K562 (cell line): ENCODE data around the gene KANK4. TPM values are rescaled to one million over a fixed set of nuclear protein-coding genes. Genes with fewer than 3 reads are reported as not detected.

Experiments used
- ATAC-seq: fragments of 200-7000 bp; cut with Tn5 transposase; 3 replicates; pipeline ENCODE4 v1.9.1; 2020; ENCODE audit warnings: moderate library complexity
- BruUV-seq: library from RNA; stranded (reverse); fragments of 400-500 nt; replicated peaks from 2 replicates; lab custom pipeline; 2021; lab: Mats Ljungman, UMichigan
- CTCF ChIA-PET: fragments of 300-600 bp; formaldehyde crosslinking; extraction: SDS; loops from one replicate; lab custom pipeline; 2021; ENCODE audit warnings: low intra/inter-chr PET ratio; lab: Yijun Ruan, JAX
- POLR2A ChIA-PET: fragments of 300-600, 350-650 bp; sonication (Branson Sonifier 250); formaldehyde crosslinking; extraction: SDS; loops from one replicate; lab custom pipeline; 2021; ENCODE audit warnings: antibody characterized with exemption, inconsistent platforms; lab: Yijun Ruan, JAX
- DNase-seq, 4 experiments: peaks; one replicate each; pipeline versions ENCODE4 v3.0.0 to v3.0.0-alpha.2; 2011 to 2018; ENCODE audit warnings: low spot score in 3 of 4, mixed read lengths in 3 of 4; ENCODE audit errors: extremely low read depth in 1 of 4
- FAIRE-seq: peaks from 2 replicates; lab custom pipeline; 2011; peaks lifted over from hg19 to GRCh38; lab: Jason Lieb, UNC
- H2AFZ ChIP-seq: 2 replicates; pipeline ENCODE4 v1.6.0; 2011; ENCODE audit warnings: low read depth, low read length, control low read depth, inconsistent platforms
- H3K27ac ChIP-seq: fragments of 200-600 bp; 3 replicates; pipeline ENCODE4 v1.8.0; 2011; ENCODE audit warnings: low read depth, mild to moderate bottlenecking, control low read depth, inconsistent platforms, low read length, moderate library complexity, mixed read lengths; ENCODE audit errors: extremely low read depth
- H3K27me3 ChIP-seq, 2 experiments: fragments of 300-600 bp in 1 of 2; 2 replicates in 1 of 2; 3 replicates in 1 of 2; pipeline versions ENCODE4 v1.6.0 to v1.8.0; 2011; ENCODE audit warnings: inconsistent platforms in 2 of 2, low read length in 2 of 2, mild to moderate bottlenecking in 1 of 2, mixed read lengths in 1 of 2, moderate library complexity in 1 of 2; ENCODE audit not compliant: control insufficient read depth in 2 of 2, insufficient read depth in 2 of 2
- H3K36me3 ChIP-seq: fragments of 300-600 bp; 3 replicates; pipeline ENCODE4 v1.8.0; 2011; ENCODE audit warnings: mild to moderate bottlenecking, low read length, inconsistent platforms; ENCODE audit not compliant: control insufficient read depth, insufficient read depth
- H3K4me1 ChIP-seq, 2 experiments: fragments of 200-600 bp in 1 of 2; replicated peaks in 1 of 2; 2 replicates in 1 of 2; 3 replicates in 1 of 2; pipeline versions ENCODE4 v1.5.1 to v1.8.0; 2011; ENCODE audit warnings: inconsistent platforms in 2 of 2, low read length in 2 of 2, mild to moderate bottlenecking in 1 of 2, mixed read lengths in 1 of 2, moderate library complexity in 1 of 2; ENCODE audit not compliant: control insufficient read depth in 2 of 2, insufficient read depth in 2 of 2
- H3K4me2 ChIP-seq: 2 replicates; pipeline ENCODE4 v1.6.1; 2011; ENCODE audit warnings: low read length, control low read depth, inconsistent platforms, mixed read lengths; ENCODE audit not compliant: insufficient read depth
- H3K4me3 ChIP-seq: fragments of 200-600 bp; sonication (generic), shearing (Covaris generic); 2 replicates; pipeline ENCODE4 v1.5.1; 2016; ENCODE audit warnings: control low read depth, inconsistent platforms
- H3K79me2 ChIP-seq: fragments of 200-600 bp; 3 replicates; pipeline ENCODE4 v1.8.0; 2011; ENCODE audit warnings: low read length, inconsistent platforms; ENCODE audit not compliant: control insufficient read depth, insufficient read depth
- H3K9ac ChIP-seq, 2 experiments: 2 replicates each; pipeline versions ENCODE4 v1.6.0 to v1.6.1; 2011; ENCODE audit warnings: low read depth in 2 of 2, low read length in 2 of 2, control low read depth in 1 of 2, inconsistent platforms in 1 of 2, mild to moderate bottlenecking in 1 of 2, mixed read lengths in 1 of 2; ENCODE audit not compliant: insufficient read depth in 1 of 2
- H3K9me1 ChIP-seq: one replicate; pipeline ENCODE4 v1.6.0; 2011; ENCODE audit warnings: inconsistent platforms, mild to moderate bottlenecking, low read length, moderate library complexity; ENCODE audit not compliant: control insufficient read depth, insufficient read depth
- H3K9me3 ChIP-seq: replicated peaks from 2 replicates; pipeline ENCODE4 v1.5.1; 2011; ENCODE audit warnings: low read depth, low read length, inconsistent platforms; ENCODE audit not compliant: control insufficient read depth, insufficient read depth
- H4K20me1 ChIP-seq: replicated peaks from 2 replicates; pipeline ENCODE4 v1.6.1; 2011; ENCODE audit warnings: low read length, inconsistent platforms, mixed read lengths; ENCODE audit not compliant: control insufficient read depth, insufficient read depth
- CBX2 ChIP-seq: fragments of 200-600 bp; sonication (generic); IDR thresholded peaks from one replicate; pipeline ENCODE4 v1.6.1; 2012; ENCODE audit warnings: mild to moderate bottlenecking, low read length, inconsistent platforms; ENCODE audit not compliant: insufficient read depth, poor library complexity, severe bottlenecking
- NCOA2 ChIP-seq, 2 experiments: fragments of 450-650 bp; IDR thresholded peaks; 2 replicates each; pipeline ENCODE4 v1.6.1; 2018; ENCODE audit warnings: mild to moderate bottlenecking in 2 of 2, moderate library complexity in 1 of 2; ENCODE audit not compliant: partially characterized antibody in 2 of 2
- ZBTB8A ChIP-seq: fragments of 450-650 bp; IDR thresholded peaks from 2 replicates; pipeline ENCODE4 v1.6.1; 2018; ENCODE audit warnings: mild to moderate bottlenecking, moderate library complexity; ENCODE audit not compliant: partially characterized antibody
- ZNF253 ChIP-seq: fragments of 250-450 bp; sonication (Bioruptor Pico); conservative IDR thresholded peaks from 2 replicates; pipeline ENCODE4 v1.6.1; 2021; ENCODE audit warnings: mild to moderate bottlenecking
- ZNF778 ChIP-seq: fragments of 450-650 bp; formaldehyde crosslinking; IDR thresholded peaks from 2 replicates; pipeline ENCODE4 v1.4.0; 2020; ENCODE audit warnings: mild to moderate bottlenecking, moderate library complexity
- WGBS: fragments of 100-300 bp; shearing (Covaris generic); methylation state at CpG from one replicate; pipeline ENCODE4 v1.1.6; 2016; ENCODE audit warnings: low coverage, mixed read lengths; ENCODE audit not compliant: insufficient coverage; ENCODE audit errors: missing lambda C conversion rate; 5-methylcytosine and 5-hydroxymethylcytosine counted together
- in situ Hi-C: fragments of 300-500 bp; cut with MboI; formaldehyde crosslinking; loops from 4 replicates; pipeline ENCODE4 v1.15.0; 2018; ENCODE audit warnings: inconsistent platforms, mixed read lengths
- intact Hi-C: fragments of 100-400 bp; cut with micrococcal nuclease; formaldehyde crosslinking; loops from 2 replicates; pipeline ENCODE4 v1.14.2; 2022
- polyA plus RNA-seq, 8 experiments: library from polyadenylated mRNA; depleted of rRNA in 4 of 8; stranded (reverse) in 5 of 8; unstranded in 3 of 8; fragments of >200 nt; fragmentation: Nextera tagmentation in 2 of 8; fragmentation: Illumina TruSeq in 1 of 8; extraction: Ambion mirVana in 2 of 8; extraction: Trizol in 1 of 8; gene quantifications; 2 replicates each; pipeline versions ENCODE4 v1.2.1 to v1.2.3, GENCODE V29; 2011 to 2014; ENCODE audit warnings: inconsistent platforms in 1 of 8, missing spikeins in 1 of 8
- total RNA-seq, 7 experiments: library from RNA; depleted of rRNA in 6 of 7; stranded (reverse); fragments of >200 nt in 6 of 7; fragmentation: Illumina TruSeq in 2 of 7; extraction: Trizol in 2 of 7; gene quantifications; 2 replicates each; pipeline versions ENCODE4 v1.2.1 to v1.2.3, GENCODE V29; 2011 to 2021; ENCODE audit warnings: low replicate concordance in 1 of 7
- TF ChIP-seq, protein P1 (sequence below): fragments of 250-450 bp; sonication (Bioruptor Pico); IDR thresholded peaks from 2 replicates; pipeline ENCODE4 v1.8.0; 2022; ENCODE audit warnings: inconsistent platforms, mild to moderate bottlenecking, moderate library complexity, borderline replicate concordance
- TF ChIP-seq, protein P2 (sequence below): fragments of 450-650 bp; IDR thresholded peaks from 2 replicates; pipeline ENCODE4 v1.6.1; 2016; ENCODE audit warnings: missing biosample characterization, missing genetic modification characterization
- TF ChIP-seq, protein P3 (sequence below): fragments of 250-450 bp; sonication (Bioruptor Pico); IDR thresholded peaks from 2 replicates; pipeline ENCODE4 v1.8.0; 2021; ENCODE audit warnings: moderate library complexity, mild to moderate bottlenecking, inconsistent platforms
- TF ChIP-seq, protein P4 (sequence below): fragments of 250-450 bp; sonication (Bioruptor Pico); IDR thresholded peaks from 2 replicates; pipeline ENCODE4 v1.8.0; 2022; ENCODE audit warnings: inconsistent platforms

KANK4 gene
- total and polyA plus RNA-seq, 9 of the 15 experiments (the other 6 are each of a cell fraction or from before 2014, with no cell fraction given) = not detected

DNA sequence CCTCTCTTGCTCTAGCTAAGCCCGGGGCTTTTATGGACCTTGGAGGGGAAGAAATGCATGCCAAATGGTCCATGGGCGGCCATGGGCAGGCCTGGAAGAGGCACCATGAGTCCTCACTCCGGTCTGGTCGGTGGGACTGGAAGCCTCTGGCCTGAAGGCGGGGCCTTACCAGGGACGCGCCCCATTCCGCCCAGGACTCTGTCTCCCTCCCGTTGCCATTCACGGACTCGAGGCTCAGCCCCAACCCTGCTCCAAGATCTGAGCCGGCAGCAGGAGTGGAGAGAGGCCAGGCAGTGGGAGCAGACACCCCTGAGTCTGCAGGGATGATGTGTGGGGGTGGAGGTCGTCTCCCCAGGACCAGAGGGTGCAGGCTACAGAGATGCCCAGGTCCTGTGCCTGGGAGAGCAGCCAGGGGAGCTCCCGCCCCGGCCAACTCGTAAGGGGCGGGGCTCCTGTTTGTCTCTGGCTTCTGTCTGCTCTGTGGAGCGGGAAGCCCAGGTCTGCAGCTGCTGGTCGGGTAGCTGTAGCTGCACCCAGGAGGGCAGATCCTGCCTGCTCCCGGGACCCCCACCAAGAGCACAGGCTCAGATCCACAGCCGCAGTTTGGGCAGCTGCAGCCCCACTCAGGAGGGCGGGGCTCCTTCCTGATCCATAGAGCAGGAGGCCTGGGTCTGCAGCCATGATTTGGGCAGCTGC, 8.3 kb upstream of the KANK4 start:
- 1% methylated on average over 17 of the region's 22 CpGs for WGBS
- 0 out of 5 replicates have a peak, but pooled peaks cover 0 to 6% of the 10 kb centered on the region in 2 experiments for H3K4me1 ChIP-seq
- DNase-seq (no peak), FAIRE-seq (no peak), ATAC-seq (no peak)
- no TSS peak for BruUV-seq
- no peaks in the 10 kb centered on the region for H3K9me3 ChIP-seq
- H3K36me3 ChIP-seq = no peaks in the 10 kb centered on the region
- no peaks in the 10 kb centered on the region for H3K9me1 ChIP-seq
- ChIA-PET POLR2A (no interaction called here), CTCF (no interaction called here)
- no peak overlapping the region for H3K27ac ChIP-seq
- no peak for TF ChIP-seq ZBTB8A
- TF ChIP-seq, protein P1, sequence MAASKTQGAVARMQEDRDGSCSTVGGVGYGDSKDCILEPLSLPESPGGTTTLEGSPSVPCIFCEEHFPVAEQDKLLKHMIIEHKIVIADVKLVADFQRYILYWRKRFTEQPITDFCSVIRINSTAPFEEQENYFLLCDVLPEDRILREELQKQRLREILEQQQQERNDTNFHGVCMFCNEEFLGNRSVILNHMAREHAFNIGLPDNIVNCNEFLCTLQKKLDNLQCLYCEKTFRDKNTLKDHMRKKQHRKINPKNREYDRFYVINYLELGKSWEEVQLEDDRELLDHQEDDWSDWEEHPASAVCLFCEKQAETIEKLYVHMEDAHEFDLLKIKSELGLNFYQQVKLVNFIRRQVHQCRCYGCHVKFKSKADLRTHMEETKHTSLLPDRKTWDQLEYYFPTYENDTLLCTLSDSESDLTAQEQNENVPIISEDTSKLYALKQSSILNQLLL (CRISPR knock-in tag) = no peak
- TF ChIP-seq, protein P2, sequence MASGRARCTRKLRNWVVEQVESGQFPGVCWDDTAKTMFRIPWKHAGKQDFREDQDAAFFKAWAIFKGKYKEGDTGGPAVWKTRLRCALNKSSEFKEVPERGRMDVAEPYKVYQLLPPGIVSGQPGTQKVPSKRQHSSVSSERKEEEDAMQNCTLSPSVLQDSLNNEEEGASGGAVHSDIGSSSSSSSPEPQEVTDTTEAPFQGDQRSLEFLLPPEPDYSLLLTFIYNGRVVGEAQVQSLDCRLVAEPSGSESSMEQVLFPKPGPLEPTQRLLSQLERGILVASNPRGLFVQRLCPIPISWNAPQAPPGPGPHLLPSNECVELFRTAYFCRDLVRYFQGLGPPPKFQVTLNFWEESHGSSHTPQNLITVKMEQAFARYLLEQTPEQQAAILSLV = no peak
- TF ChIP-seq, protein P3, sequence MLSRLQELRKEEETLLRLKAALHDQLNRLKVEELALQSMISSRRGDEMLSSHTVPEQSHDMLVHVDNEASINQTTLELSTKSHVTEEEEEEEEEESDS (CRISPR knock-in tag) = no peak
- TF ChIP-seq NCOA2 (IDR thresholded peaks at IDR 0.05; ENCODE audit: partially characterized antibody in 2 of 2) = no peak
- no peak for TF ChIP-seq ZNF778
- TF ChIP-seq, protein P4, sequence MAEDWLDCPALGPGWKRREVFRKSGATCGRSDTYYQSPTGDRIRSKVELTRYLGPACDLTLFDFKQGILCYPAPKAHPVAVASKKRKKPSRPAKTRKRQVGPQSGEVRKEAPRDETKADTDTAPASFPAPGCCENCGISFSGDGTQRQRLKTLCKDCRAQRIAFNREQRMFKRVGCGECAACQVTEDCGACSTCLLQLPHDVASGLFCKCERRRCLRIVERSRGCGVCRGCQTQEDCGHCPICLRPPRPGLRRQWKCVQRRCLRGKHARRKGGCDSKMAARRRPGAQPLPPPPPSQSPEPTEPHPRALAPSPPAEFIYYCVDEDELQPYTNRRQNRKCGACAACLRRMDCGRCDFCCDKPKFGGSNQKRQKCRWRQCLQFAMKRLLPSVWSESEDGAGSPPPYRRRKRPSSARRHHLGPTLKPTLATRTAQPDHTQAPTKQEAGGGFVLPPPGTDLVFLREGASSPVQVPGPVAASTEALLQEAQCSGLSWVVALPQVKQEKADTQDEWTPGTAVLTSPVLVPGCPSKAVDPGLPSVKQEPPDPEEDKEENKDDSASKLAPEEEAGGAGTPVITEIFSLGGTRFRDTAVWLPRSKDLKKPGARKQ (CRISPR knock-in tag) = no peak
- TF ChIP-seq ZNF253 (CRISPR knock-in tag) = no peak
- TF ChIP-seq CBX2 = no peak
- no peaks in the 10 kb centered on the region for H3K79me2 ChIP-seq
- intact Hi-C loops (no loop called here), in situ Hi-C loops (no loop called here)
- H3K4me3 ChIP-seq = no peak overlapping the region
- H3K27me3 ChIP-seq = peaks cover 6 to 20% of the 10 kb centered on the region in 2 experiments; a peak in 3 of 5 replicates
- H2AFZ ChIP-seq = no peak overlapping the region
- H4K20me1 ChIP-seq = no peaks in the 10 kb centered on the region
- 0 out of 4 replicates have a peak overlapping the region, but pooled peaks of 1 of the 2 experiments have one; percentile 17 for H3K9ac ChIP-seq
- no peak overlapping the region for H3K4me2 ChIP-seq
